ENCODE results near the gene ADARB1.

Gene ADARB1

DNA sequence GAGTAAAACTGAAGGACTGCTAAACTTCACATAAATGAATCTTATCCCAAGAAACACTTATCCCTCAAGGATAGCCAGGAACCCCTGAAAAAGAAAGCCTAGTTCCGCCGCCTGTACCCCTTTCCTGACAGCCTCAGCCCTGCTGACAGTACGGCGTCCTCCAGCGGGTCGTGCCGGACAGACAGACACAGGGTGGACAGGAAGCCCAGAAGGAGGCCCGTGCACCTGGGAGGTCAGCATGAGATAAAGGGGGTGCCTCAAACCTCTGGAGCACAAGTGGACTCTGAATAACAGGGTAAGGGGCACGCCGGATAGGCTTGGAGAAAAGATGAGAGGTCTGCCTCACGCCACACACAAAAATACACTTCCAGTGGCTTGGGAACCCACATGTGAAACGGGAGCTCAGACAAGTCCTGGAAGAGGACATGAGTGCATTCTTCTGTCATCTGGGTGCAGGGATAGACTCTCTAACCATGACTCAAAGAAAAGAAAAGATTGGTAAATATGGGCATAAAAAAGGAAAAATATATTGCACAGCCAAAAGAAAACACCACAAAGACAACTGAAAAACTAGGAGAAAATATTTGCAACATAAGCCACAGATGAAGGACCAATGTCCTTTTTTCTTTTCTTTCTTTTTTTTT is 17.3 kb upstream of the ADARB1 start:
- no peak overlapping the region for H3K4me3 ChIP-seq (ENCODE audit: low read depth, low read length)
- TF ChIP-seq, protein P1, sequence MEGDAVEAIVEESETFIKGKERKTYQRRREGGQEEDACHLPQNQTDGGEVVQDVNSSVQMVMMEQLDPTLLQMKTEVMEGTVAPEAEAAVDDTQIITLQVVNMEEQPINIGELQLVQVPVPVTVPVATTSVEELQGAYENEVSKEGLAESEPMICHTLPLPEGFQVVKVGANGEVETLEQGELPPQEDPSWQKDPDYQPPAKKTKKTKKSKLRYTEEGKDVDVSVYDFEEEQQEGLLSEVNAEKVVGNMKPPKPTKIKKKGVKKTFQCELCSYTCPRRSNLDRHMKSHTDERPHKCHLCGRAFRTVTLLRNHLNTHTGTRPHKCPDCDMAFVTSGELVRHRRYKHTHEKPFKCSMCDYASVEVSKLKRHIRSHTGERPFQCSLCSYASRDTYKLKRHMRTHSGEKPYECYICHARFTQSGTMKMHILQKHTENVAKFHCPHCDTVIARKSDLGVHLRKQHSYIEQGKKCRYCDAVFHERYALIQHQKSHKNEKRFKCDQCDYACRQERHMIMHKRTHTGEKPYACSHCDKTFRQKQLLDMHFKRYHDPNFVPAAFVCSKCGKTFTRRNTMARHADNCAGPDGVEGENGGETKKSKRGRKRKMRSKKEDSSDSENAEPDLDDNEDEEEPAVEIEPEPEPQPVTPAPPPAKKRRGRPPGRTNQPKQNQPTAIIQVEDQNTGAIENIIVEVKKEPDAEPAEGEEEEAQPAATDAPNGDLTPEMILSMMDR (IDR thresholded peaks at IDR 0.05; ENCODE audit: borderline replicate concordance, insufficient read depth, low read depth, low read length): no peak

DNA sequence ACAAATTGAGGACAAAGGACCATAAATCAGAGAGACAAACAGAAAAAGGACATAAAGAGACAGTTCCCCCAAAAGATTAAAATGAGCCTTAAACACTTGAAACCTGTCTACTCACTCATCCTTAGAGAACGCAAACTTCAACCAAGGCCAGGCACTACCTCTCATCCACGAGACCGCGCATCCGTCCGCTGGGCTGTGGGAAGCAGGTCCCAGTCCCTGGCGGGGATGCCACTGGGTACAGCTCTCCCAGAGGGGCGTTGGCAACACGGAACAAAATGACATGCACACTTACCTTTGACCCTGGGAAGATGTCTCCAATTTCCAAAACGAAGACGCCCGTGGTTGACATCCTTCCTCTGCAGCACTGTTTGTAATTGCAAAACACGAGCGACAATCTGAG is 16.5 kb upstream of the ADARB1 start:
- no peak overlapping the region for H3K4me3 ChIP-seq (ENCODE audit: low read depth, low read length)
- TF ChIP-seq, protein P1 (IDR thresholded peaks at IDR 0.05; ENCODE audit: borderline replicate concordance, insufficient read depth, low read depth, low read length): no peak

DNA sequence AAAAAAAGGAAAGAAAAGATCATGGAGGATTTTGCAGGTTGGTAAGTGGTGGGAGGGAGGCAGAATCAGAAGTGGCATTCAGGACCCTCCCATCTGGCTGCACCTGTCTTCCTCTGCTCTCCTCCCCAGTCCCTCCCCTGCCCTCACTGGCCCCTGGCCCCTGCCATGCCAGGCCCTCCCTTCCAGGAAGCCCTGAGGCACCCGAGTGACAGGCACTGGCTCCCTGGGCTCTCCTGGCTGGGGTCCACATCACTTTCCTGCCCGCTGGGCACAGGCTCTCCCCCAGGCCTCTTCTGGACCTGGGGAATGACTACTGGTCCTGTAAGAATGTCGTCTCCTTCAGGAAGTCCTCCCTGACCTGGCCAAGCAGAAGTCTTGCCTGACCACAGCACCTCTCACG is 15.3 kb upstream of the ADARB1 start:
- no peak overlapping the region for H3K4me3 ChIP-seq (ENCODE audit: low read depth, low read length)
- TF ChIP-seq, protein P1 (IDR thresholded peaks at IDR 0.05; ENCODE audit: borderline replicate concordance, insufficient read depth, low read depth, low read length): no peak

GRCh38 chr21:45060089-45060488 is 14.3 kb upstream of the ADARB1 start:
- H3K4me3 ChIP-seq (ENCODE audit: low read depth, low read length): no peak overlapping the region
- TF ChIP-seq, protein P1 (IDR thresholded peaks at IDR 0.05; ENCODE audit: borderline replicate concordance, insufficient read depth, low read depth, low read length): no peak

GRCh38 chr21:45060675-45061311 is 13.6 kb upstream of the ADARB1 start:
- TF ChIP-seq, protein P1 (IDR thresholded peaks at IDR 0.05; ENCODE audit: borderline replicate concordance, insufficient read depth, low read depth, low read length): no peak

GRCh38 chr21:45064091-45064490 is 10.3 kb upstream of the ADARB1 start:
- no peak overlapping the region for H3K4me3 ChIP-seq (ENCODE audit: low read depth, low read length)
- TF ChIP-seq, protein P1 (IDR thresholded peaks at IDR 0.05; ENCODE audit: borderline replicate concordance, insufficient read depth, low read depth, low read length): no peak

More at GRCh38 chr21:45060675-45061311, 13.6 kb upstream of the ADARB1 start:
- H3K4me3 ChIP-seq (ENCODE audit: low read depth, low read length): no peak overlapping the region

Measured in GM12875 (cell line).